ENCODE data around the gene HIBADH.
"Not testable (repeated sequence)": the region's sequence is repeated elsewhere in the genome, so short reads cannot be mapped to it uniquely, and the experiment has no call there.

HIBADH gene

DNA sequence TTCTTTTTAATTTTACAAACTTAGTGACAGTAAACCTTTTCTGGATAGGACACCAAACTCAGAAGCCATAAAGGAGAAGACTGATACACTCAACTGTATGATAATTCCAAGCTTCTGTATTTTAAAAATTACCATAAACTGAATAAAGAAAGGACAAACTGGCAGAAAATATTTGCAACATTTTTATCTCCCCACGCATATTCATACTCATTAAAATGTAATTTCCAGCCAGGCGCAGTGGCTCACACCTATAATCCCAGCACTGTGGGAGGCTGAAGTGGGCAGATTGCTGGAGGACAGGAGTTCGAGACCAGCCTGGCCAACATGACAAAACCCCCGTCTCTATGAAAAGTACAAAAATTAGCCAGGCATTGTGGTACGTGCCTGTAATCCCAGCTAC is 67.7 kb downstream of the HIBADH start:
- no peak for DNase-seq

DNA sequence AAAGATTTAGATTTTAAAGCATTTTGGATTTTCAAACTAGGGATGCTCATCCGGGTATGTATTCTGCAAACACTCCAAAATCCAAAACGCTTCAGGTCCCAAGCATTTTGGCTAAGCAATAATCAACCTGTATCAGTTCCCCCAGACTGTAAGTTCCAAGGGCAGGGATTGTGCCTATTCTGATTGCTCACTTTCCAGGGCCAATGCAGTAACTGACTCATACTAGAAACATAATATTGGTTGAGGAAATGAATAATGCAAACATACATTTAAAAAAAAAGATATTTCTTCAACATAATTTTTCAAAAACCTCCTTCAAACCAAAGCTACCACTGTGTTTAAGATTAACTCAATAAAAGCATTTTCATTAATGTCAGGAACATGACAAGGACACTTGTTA is 69.5 kb downstream of the HIBADH start:
- no peak for DNase-seq

DNA sequence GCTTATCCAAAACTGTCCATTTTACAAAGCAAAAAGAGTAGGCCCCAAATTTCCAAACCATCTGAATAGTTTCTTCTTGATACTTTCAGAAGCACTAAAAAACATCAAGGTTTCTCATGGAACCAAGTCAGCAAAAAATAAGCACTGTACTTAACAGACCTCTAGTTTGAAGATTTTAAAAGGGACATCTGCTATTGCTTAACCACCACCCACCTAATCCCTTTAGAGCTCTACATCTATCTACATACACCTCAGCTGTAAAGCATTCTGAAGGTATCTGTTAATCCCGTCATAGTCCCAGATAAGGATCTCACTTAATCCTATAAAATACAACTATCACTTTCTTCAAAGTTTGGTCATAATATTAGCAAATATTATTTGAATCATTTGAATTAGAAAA is 72.3 kb downstream of the HIBADH start:
- no peak for DNase-seq

DNA sequence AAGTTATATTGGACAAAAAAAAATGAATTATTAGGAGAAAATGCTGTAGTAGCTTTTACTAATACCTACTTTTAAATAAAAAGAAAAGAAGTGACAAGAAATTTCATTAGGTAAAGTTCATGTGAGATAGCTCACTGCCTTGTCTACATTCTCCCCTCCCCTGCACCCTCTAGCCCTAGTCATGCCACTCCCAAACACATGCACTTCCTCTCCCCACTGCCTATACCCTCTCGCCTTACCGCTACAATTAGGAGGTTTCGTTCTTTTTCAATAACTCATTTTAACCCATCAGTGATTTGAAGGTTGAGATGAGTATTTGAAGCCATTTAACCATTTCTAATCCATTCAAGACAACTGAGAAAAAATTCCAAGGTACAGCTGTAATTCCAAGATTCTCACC is 75.3 kb downstream of the HIBADH start:
- DNase-seq, result no peak

DNA sequence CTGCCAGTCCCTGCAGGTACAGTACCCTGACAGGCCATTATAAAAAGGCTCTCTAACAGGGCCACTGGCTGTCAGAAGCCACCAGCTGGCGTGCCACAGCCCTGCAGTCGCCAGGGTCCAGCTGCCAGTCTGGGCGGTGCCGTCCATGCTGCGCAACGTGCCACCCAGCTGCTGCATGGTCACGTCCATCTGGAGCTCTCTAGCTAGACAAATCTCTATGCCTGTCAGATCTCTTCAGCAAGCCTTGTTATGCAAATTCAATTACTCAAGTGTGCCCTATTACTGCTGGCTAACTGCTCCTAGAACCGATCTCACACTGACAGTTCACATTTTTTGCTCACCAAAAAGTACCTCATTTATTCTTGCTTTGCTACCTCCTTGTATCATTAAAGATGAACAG is 75.9 kb downstream of the HIBADH start:
- DNase-seq, result no peak

DNA sequence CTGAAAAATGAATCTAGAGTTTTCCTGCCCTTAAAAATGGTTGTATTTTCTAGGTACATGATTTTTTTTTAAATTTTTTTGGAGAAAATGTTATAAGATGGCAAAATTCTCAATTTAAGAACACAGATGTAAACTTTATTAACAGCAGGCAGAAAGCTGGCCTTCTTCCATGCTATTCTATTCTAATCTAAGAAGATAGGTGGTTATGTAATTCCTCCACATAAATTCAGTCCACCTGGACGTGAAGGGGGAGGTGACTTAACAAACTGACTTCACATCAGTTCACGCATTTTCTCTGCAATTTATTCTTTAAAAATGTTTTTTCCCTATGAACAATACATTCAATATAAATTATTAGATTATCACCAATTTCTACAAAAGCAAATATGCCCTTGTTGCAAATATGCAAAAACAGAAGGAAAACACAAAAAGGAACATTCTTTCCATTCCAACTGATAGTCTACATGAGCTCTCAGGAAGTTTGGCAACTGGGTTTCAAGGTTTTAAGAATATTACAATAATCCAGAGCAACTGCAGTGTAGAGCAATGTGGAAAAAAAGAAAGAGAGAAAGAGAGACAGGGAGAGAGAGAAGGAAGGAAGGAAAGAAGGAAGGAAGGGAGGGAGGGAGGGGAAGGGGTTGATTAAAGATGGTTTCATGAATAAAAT is 76.8 kb downstream of the HIBADH start:
- DNase-seq, result no peak

DNA sequence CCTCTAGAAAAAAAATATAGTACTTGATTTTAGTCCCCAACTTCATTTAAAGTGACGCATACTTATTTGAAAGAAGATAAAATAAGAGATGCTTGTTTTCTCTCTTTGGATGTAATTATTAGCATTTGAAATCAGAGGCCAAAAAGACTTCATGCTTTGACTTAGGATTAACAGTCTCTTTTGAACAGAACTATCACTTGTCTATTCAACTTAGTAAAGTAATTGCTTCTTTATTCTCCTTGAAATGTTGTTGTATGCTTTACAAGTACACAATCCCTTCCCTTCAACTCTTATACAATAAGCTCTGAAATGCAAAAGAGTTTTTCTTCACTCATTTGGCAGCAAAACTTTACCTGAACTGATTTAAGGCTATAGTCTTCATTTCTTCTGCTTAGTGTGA is 80.8 kb downstream of the HIBADH start:
- no peak for DNase-seq

DNA sequence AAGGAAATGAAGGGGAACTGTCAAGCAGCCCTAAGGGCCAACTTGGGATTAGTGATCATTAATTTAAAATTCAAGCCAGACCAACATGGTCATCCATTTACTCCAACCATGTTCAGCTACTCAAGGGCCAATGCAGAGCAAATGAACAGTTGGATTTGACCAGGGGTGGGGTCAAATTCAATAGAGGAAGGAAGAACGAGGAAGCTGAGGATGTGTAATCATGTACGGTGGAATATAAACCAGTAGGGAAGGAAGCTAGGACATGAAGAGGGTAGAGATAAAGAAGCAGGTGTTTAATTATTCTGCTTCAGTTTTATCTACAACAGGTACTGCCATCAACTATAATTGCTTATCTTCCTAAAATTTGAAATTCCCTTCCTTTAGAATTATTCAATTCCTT is 81.6 kb downstream of the HIBADH start:
- DNase-seq, result no peak

DNA sequence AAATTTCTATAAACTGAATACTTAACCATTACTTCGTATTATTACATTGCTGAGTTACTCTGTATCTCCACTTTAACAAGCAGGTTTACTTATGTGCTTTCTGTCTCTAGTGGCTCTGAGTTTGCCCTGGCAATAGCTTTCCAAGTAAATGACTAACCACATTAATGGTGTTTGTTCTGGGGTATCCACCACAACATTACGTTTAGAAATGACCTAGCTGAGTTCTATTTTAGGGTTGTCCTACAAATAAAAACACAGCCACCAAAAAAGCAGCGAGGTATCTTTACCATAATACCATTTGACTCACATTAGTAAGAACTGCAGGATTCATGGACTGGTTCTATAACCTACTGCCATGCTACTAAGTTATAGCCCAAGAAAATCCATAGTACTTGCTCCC is 83.1 kb downstream of the HIBADH start:
- no peak for DNase-seq

DNA sequence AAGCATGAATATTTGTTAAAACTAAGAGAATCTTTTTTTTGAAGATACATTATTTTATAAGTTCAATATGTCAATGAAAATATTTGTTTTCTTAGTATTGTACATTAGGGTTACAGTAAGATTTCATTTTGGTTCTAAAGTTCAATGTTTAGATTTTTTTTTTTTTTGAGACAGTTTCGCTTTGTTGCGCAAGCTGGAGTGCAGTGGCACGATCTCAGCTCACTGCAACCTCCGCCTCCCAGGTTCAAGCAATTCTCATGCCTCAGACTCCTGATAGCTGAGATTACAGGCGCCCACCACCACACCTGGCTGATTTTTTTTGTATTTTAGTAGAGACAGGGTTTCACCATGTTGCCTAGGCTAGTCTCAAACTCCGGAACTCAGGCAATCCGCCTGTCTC is 84.5 kb downstream of the HIBADH start:
- DNase-seq, result not testable (repeated sequence)

DNA sequence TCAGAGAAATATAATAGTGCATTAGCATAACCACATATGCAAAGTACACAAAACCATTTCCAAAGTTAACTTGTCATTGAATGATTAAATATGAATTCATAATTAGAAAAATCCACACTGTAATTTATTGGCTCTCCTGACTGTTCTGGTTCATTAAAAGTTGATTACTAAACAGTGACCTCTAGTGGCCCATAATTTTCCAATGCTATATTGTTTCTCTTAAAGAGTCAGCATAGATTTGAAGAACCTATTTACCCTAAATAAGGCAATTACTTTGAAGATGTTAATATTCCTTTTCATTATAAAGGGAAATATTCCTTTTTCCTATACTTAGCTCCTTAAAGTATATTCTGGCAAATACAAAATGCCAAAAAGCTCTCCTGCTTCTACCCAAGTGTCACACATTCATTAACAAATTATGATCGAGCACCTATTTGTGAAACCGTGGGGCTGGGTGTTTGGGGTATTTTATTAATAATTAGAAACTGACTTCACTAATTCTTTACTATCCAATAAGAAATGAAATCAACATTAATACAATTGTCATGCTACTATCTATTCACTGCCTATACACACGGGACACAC is 86.2 kb downstream of the HIBADH start:
- DNase-seq, result no peak

DNA sequence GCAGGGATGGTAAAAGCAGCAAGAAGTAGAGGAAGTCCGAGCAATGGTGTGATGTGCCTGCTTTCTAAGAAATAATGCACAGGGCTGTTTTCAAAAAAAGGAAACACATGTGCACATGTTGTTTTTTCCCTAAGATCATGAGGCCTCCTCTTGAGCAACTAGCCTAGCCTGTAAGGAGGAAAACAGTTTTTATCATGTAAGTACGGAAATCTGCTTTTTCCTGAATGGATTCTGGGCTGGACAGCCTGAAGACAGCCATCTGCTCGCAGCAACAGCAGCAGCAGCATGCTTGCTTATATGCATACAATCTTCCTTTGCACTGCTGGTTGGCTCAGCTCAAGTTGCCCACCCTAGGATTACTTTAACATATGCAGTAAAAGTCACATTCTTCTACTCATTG is 87.1 kb downstream of the HIBADH start:
- DNase-seq, result no peak

DNA sequence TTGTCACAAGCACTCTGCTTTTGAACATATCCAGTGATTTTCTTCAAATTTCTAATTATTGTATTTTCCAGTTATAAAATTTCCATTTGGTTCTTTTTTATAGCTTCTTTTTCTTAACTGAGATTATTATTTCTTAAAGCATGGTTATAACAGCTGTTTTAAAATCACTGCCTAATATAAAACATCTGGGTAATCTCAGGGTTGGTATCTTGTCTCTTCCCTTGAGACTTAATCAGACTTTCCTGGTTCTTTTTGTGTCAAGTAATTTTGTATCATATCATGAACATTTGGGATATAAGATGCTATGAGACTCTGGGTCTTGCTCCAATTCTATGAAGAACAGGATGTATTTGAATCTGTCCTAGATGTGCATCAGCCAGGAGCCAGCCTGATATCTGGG is 93.6 kb downstream of the HIBADH start:
- no peak for DNase-seq

DNA sequence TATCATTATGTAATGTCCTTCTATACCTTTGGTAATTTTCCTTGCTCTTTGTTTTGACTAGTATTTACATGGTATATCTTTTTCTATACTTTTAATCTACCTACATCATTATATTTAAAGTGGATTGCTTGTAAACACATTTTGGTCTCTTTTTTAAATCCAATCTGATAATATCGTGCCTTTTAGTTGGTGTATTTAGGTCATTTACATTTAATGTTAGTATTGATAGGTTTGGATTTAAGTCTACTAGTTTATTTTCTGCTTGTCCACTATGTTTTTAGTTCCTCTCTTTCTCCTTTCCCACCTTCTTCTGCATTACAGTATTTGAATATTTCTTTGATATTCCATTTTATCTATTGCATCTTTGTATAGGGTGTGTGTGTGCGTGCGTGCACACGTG is 95.4 kb downstream of the HIBADH start:
- no peak for DNase-seq

DNA sequence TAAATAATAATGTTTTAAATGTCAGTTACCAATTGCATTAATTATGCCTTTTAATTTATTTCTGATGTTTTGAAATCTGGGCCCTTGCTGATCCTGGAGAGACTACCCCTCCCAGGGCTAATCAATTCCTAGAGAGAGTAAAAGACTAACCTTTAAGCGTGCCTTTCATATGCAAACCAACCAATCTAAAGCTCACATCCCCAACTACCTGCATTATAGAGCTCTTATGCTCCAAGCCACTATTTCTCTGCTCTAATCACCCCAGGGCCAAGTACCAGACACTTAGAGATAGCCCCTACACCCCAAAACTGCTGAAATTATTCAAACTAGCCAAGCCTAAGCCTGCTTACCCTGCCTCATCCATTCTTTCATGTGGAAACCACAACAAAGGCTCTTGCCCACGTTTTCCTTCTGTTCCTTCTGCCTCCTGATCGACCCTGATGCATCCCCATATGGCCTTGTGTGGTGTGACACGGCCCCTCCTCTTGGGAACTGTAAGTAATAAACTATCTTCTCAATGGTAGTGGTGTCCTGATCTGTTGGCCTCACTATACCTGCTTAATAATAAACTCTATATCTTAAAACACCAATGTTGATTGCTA is 97.7 kb downstream of the HIBADH start:
- no peak for DNase-seq

DNA sequence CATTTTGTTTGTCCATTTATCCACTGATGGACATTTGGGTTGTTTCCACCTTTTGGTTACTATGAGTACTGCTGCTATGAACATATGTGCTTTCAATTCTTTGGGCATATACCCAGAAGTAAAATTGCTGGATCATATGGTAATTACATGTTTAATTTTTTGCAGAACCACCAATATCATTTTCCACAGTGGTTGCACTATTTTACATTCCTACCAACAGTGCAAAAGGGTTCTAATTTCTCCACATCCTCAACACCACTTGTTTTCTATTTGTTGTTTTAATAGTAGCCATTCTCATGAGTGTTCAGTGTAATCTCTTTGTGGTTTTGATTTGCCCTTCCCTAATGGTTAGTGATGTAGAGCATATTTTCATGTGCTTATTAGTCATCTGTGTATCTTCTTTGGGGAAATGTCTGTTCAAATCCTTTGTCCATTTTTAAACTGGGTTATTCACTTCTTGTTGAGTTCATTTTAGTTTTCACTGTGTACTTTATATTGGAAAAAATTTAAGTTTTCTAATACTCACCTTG is 101.9 kb downstream of the HIBADH start:
- no peak for DNase-seq

DNA sequence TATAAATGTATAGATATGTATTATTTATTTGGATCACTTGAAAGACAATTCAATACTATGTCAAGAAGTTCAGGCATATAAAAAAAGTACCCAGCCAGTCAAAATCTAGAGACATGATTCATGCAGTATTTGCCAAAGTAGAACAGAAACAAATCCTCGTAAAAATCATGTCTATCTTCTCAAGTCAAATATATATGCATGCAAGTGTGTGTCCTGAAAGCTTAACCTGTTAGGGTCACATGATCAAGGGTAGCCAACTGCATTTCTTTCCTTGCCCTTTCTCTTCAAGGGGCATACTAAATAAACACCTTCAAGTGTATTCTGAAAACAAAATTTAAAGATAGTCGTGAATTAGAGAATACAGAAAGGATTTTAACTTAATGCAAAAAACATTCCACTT is 107.0 kb downstream of the HIBADH start:
- DNase-seq, result no peak

DNA sequence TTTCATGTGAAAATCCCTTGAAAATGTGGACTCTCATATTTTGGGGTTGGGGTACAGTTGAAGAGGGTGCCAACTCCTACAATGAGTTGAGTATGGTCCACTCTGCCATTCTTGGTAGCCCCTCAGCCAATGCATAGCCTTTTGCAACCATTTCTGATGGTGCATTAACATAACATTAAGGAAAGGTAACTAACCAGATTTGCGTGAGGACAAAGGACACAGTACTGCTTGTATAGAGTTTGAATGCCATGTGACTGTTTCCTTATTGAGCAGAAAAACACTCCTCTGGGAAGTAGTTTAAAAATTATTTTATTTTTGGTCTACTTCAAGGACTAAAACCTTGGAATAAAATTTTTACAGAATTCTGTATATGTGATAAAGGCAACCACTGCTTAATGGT is 107.9 kb downstream of the HIBADH start:
- DNase-seq, result no peak

DNA sequence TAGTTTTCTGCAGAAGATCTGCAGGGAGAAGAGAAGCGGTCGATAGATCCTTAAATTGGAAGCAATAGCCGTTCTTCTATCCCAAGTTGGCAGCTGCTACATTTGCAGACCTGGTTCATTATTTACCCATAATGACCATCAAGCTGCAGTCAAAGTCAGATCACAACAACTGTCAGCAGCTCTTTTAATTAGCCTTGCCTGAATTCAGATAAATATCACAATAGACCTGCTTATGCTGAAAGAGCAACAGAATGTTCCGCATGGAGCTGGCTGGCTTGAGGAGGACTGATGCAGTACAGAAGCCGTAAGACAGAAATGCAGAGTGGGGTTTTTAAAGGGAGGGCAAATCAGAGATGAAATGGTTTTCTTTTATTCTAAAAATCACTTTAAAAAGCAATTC is 109.4 kb downstream of the HIBADH start:
- DNase-seq, result no peak

DNA sequence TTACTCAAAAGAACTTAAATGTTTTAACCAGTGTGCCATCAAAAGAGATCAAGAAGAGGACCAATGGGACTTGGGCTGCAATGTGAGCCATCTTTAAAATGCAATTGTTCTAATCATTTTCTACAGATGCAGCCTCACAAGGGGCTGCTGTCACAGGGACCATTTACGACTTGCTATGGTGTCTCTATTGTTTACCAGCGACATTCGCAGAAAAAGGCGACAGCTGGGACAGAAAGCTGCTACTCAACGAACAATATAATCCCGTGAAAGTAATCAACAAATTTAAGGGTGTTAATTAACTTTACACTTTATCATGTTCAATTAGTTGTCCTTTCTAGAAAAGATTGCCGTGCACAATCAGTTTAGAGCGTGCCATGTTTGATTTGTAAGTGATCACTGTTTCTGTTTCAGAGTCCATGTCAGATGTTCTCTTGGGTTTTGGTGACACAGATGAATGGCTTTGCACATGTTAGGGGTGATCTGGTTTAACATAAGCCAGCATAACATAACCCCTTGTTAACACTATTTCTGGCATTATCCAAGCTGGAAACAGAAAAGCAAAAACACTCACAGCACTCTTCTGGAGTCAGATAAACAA is 110.8 kb downstream of the HIBADH start:
- DNase-seq, result no peak

DNA sequence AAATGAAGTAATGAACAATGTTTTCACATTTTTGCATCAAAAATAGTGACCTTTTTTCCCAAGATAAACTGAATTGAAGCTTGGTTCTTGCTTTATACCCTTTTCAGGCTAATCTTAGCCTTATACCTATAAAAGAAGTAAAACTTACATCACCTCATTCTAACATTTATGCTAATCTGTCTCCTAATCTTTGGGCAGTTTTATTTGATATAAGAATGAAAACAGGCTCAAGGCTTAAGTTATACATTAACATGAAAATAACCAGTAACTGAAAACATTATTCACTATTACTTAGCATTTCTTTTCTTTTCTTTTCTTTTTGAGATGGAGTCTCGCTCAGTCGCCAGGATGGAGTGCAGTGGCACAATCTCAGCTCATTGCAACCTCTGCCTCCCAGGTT is 113.1 kb downstream of the HIBADH start:
- no peak for DNase-seq

DNA sequence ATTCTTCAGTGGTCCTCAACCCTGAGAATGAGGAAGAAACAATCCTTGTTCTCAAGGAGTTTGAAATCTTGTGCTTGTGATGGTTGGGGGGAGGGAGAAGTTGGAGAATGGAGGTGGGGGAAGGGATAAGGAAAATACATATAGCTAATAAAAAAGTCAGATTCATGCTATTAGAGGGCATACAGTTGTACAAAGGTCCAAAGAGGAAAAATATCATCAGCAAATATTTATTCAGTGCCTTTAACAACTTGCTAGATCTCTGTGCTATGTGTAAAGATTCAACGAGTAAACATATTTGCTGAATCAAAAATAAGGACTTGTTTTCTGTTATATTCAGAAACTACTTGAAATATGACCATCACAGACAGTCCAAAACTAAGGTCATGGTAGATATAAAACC is 114.4 kb downstream of the HIBADH start:
- no peak for DNase-seq

DNA sequence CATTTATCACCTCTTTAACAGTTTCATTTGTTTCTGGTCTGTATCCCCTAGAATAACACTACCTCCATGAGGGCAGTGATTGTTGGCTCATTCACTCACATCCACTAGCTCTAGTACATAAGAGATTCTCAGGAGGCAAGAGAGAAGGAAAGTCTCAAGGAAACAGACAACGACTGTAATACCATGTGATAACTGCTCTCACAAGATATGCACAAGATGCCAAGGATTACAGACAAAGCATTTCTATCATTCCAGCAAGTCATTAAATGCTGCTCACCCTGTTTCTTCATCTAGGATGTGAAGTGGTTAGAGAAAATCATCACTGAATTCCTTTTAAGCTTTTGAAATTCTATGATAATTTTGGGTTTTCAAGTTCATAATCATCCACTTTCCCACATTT is 115.3 kb downstream of the HIBADH start:
- DNase-seq, result no peak

DNA sequence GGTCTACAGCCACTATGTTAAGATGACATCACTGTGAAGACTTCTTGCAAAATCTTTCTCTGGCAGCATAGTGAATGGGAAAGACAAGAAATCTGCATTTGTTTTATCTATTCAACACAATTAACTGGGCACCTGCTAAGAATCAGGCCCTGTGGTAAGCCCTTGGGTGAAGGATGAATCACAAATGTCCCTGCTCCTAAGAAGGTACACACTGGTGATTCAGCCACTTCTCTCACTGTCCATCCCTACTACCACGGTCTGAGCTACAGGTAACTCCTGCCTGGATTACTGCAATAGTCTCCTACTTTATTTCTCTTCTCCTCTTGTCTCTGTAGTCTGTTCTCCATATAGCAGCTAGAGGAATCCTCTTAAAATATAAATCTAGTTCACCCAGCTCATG is 116.1 kb downstream of the HIBADH start:
- no peak for DNase-seq
